OCI-LY3 (cell line): ENCODE data around the gene ZNF525.
"Not testable (repeated sequence)": the region's sequence is repeated elsewhere in the genome, so short reads cannot be mapped to it uniquely, and the experiment has no call there.

Experiments used
- H2AFZ ChIP-seq: fragments of 200-600, 300-600 bp; shearing (Covaris generic); 2 replicates; pipeline ENCODE4 v1.6.0; 2014; ENCODE audit warnings: antibody characterized with exemption, low read depth, low read length
- H3K27ac ChIP-seq: fragments of 200-600, 300-600 bp; sonication (generic); 2 replicates; pipeline ENCODE4 v1.5.1; 2014; ENCODE audit warnings: mild to moderate bottlenecking, low read length, moderate library complexity, mixed read lengths
- H3K27me3 ChIP-seq: fragments of 200-600, 300-600 bp; sonication (generic); 2 replicates; pipeline ENCODE4 v1.6.1; 2014; ENCODE audit warnings: low read depth, low read length, mixed read lengths
- H3K36me3 ChIP-seq: fragments of 200-600, 300-600 bp; sonication (generic); replicated peaks from 2 replicates; pipeline ENCODE3; 2014; ENCODE audit warnings: low read depth, low read length, mixed read lengths
- H3K4me1 ChIP-seq: fragments of 300-600, 200-600 bp; sonication (generic); 2 replicates; pipeline ENCODE4 v1.6.1; 2014; ENCODE audit warnings: low read length, mixed read lengths
- H3K4me2 ChIP-seq: fragments of 200-600, 300-600 bp; sonication (generic); 2 replicates; pipeline ENCODE4 v1.6.1; 2014; ENCODE audit warnings: low read length, mixed read lengths
- H3K4me3 ChIP-seq: fragments of 300-600, 200-600 bp; sonication (generic); 2 replicates; pipeline ENCODE4 v1.5.1; 2014; ENCODE audit warnings: antibody characterized with exemption, mild to moderate bottlenecking, low read length, moderate library complexity
- H3K79me2 ChIP-seq: fragments of 300-600, 200-600 bp; shearing (Covaris generic); 2 replicates; pipeline ENCODE4 v1.6.1; 2014; ENCODE audit warnings: mild to moderate bottlenecking, low read length, mixed read lengths
- H3K9ac ChIP-seq: fragments of 300-600, 200-600 bp; shearing (Covaris generic); 2 replicates; pipeline ENCODE4 v1.6.0; 2014; ENCODE audit warnings: mild to moderate bottlenecking, low read length, moderate library complexity
- H3K9me3 ChIP-seq: fragments of 200-600, 300-600 bp; shearing (Covaris generic); 2 replicates; pipeline ENCODE4 v1.6.1; 2014; ENCODE audit warnings: low read length, mixed read lengths; ENCODE audit not compliant: insufficient read depth
- H4K20me1 ChIP-seq: fragments of 200-600, 300-600 bp; sonication (generic); 2 replicates; pipeline ENCODE4 v1.6.1; 2016; ENCODE audit warnings: low read length, mixed read lengths; ENCODE audit not compliant: insufficient read depth
- EZH2phosphoT487 ChIP-seq: fragments of 200-600 bp; shearing (Covaris generic); IDR thresholded peaks from 2 replicates; pipeline ENCODE4 v1.6.1; 2018; ENCODE audit warnings: antibody characterized with exemption, mixed run types, low read depth
- TF ChIP-seq, protein P1 (sequence below): fragments of 200-600, 300-600 bp; sonication (generic); IDR thresholded peaks from 2 replicates; pipeline ENCODE4 v1.5.1; 2014; ENCODE audit warnings: antibody characterized with exemption, low read length, low read depth

ZNF525 gene

DNA sequence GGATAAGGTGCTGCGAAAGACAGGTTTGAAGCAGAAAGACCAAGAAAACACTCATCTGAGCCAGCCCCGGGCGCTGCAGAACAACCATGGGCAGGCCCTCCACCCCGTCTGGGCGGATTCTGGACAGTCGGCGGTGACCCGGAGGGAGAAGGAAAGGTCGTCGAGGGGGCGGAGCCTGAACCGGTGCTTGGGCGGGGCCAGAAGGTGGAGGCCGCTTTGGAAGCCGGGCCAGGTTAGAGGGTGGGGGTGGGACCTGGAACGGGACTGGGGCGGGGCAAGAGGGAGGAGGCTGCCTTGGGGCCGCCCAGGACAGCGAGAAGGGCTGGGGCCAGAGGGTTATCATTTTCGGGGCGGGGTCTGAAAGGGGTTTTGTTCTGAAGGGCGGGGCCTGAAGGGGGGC, 24.5 kb downstream of the ZNF525 start:
- H4K20me1 ChIP-seq = no peaks in the 10 kb centered on the region
- H3K27me3 ChIP-seq = no peaks in the 10 kb centered on the region
- H3K27ac ChIP-seq = no peak overlapping the region
- no peak overlapping the region for H3K4me3 ChIP-seq
- H3K9ac ChIP-seq = no peak overlapping the region
- 0 out of 2 replicates have a peak, but pooled peaks cover 13% of the 10 kb centered on the region for H3K9me3 ChIP-seq
- no peak overlapping the region for H2AFZ ChIP-seq
- H3K79me2 ChIP-seq = no peaks in the 10 kb centered on the region; the same call in 1 of the 2 replicates
- TF ChIP-seq, protein P1, sequence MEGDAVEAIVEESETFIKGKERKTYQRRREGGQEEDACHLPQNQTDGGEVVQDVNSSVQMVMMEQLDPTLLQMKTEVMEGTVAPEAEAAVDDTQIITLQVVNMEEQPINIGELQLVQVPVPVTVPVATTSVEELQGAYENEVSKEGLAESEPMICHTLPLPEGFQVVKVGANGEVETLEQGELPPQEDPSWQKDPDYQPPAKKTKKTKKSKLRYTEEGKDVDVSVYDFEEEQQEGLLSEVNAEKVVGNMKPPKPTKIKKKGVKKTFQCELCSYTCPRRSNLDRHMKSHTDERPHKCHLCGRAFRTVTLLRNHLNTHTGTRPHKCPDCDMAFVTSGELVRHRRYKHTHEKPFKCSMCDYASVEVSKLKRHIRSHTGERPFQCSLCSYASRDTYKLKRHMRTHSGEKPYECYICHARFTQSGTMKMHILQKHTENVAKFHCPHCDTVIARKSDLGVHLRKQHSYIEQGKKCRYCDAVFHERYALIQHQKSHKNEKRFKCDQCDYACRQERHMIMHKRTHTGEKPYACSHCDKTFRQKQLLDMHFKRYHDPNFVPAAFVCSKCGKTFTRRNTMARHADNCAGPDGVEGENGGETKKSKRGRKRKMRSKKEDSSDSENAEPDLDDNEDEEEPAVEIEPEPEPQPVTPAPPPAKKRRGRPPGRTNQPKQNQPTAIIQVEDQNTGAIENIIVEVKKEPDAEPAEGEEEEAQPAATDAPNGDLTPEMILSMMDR = no peak
- TF ChIP-seq EZH2phosphoT487 = no peak
- H3K4me1 ChIP-seq = no peaks in the 10 kb centered on the region
- H3K4me2 ChIP-seq = no peak overlapping the region
- H3K36me3 ChIP-seq = no peaks in the 10 kb centered on the region

- Histone ChIP-seq H3K4me3 (peak overlapping the region; percentile 86), H3K79me2 (peaks cover 18% of the 10 kb centered on the region), H3K4me2 (peak overlapping the region; percentile 45), H3K27ac (no peak overlapping the region), H3K9ac (peak overlapping the region; percentile 13; the same call in 1 of the 2 replicates), H4K20me1 (no peaks in the 10 kb centered on the region), H2AFZ (peak overlapping the region; percentile 83), H3K36me3 (peaks cover 14% of the 10 kb centered on the region), H3K27me3 (no peaks in the 10 kb centered on the region), H3K9me3 (0 out of 2 replicates have a peak, but pooled peaks cover 8% of the 10 kb centered on the region), H3K4me1 (no peaks in the 10 kb centered on the region)
- TF ChIP-seq, protein P1 = no peak
- no peak for TF ChIP-seq EZH2phosphoT487
Measured at GRCh38 chr19:53394522-53394973, 29.0 kb downstream of the ZNF525 start.

- TF ChIP-seq, protein P1 = peak; percentile 44
- no peak for TF ChIP-seq EZH2phosphoT487
- Histone ChIP-seq H3K36me3 (peaks cover 20% of the 10 kb centered on the region), H3K4me2 (peak within 1 kb of the TSS; percentile 81), H3K27ac (peak within 1 kb of the TSS; percentile 27), H3K4me3 (peak within 1 kb of the TSS; percentile 86), H3K4me1 (no peaks in the 10 kb centered on the region), H3K9ac (peak within 1 kb of the TSS; percentile 73), H2AFZ (peak within 1 kb of the TSS; percentile 83), H3K27me3 (no peaks in the 10 kb centered on the region), H3K79me2 (peaks cover 18% of the 10 kb centered on the region), H3K9me3 (0 out of 2 replicates have a peak, but pooled peaks cover 5% of the 10 kb centered on the region), H4K20me1 (no peaks in the 10 kb centered on the region)
Measured at GRCh38 chr19:53394974-53395839, 29.7 kb downstream of the ZNF525 start, which contains the start of gene ZNF765. Gene ZNF765, plus strand, starts transcription at chr19:53395149. Its CDS starts 2,867 bp downstream, at chr19:53398016.

GRCh38 chr19:53395840-53396524, 30.5 kb downstream of the ZNF525 start:
- H3K9ac ChIP-seq = peak overlapping the region; percentile 73
- H3K9me3 ChIP-seq, H3K27me3 ChIP-seq, H2AFZ ChIP-seq, H3K4me1 ChIP-seq, H3K27ac ChIP-seq, H4K20me1 ChIP-seq: not testable (repeated sequence)
- H3K79me2 ChIP-seq = peaks cover 18% of the 10 kb centered on the region
- peak overlapping the region; percentile 81 for H3K4me2 ChIP-seq
- H3K36me3 ChIP-seq = peaks cover 27% of the 10 kb centered on the region
- H3K4me3 ChIP-seq = peak overlapping the region; percentile 86
